ENCODE data around the gene IFI16.

GRCh38 chr1:159100589-159100988 is 90.9 kb downstream of the IFI16 start:
- TF ChIP-seq SUZ12 (IDR thresholded peaks at IDR 0.05) (no peak), ARNT (IDR thresholded peaks at IDR 0.05) (no peak), ELF4 (IDR thresholded peaks at IDR 0.05) (no peak)

Data from HEK293T (cell line).